Upper lobe of left lung (tissue), 6 donors: ENCODE data around the gene MST1R. TPM values are rescaled to one million over a fixed set of nuclear protein-coding genes. Genes with fewer than 3 reads are reported as not detected.
A peak's percentile ranks its signal among the peaks of the same experiment; 100 is the strongest.

Source experiments
- ATAC-seq, 2 donors: fragments of 200-7000 bp; cut with Tn5 transposase; one replicate each; pipeline ENCODE4 v1.9.1; 2022; ENCODE audit warnings: mild to moderate bottlenecking in 2 of 2, moderate library complexity in 2 of 2; ENCODE audit not compliant: low FRiP score in 2 of 2
- DNase-seq, 2 donors: peaks; one replicate each; pipeline ENCODE4 v3.0.0-alpha.2; 2019 to 2020
- H3K27ac ChIP-seq, 4 donors: fragments of 200-600 bp; sonication (generic); one replicate each; pipeline ENCODE4 v1.5.1; 2016 to 2019
- H3K27me3 ChIP-seq, 4 donors: fragments of 200-600 bp; sonication (generic); one replicate each; pipeline ENCODE4 v1.5.1; 2017 to 2019
- H3K36me3 ChIP-seq, 4 donors: fragments of 200-600 bp; sonication (generic); one replicate each; pipeline ENCODE4 v1.5.1; 2016 to 2019
- H3K4me1 ChIP-seq, 4 donors: fragments of 200-600 bp; sonication (generic); one replicate each; pipeline ENCODE4 v1.5.1; 2018 to 2019
- H3K4me3 ChIP-seq, 4 donors: fragments of 200-600 bp; sonication (generic); one replicate each; pipeline ENCODE4 v1.5.1; 2017 to 2019; ENCODE audit warnings: mild to moderate bottlenecking in 2 of 4, moderate library complexity in 1 of 4
- H3K9me3 ChIP-seq, 4 donors: fragments of 200-600 bp; sonication (generic); one replicate each; pipeline ENCODE4 v1.5.1; 2018 to 2019
- EP300 ChIP-seq, 4 donors: sonication (generic); formaldehyde crosslinking; IDR thresholded peaks; one replicate each; pipeline ENCODE4 v1.5.1; 2017; ENCODE audit warnings: antibody characterized with exemption in 4 of 4, control low read depth in 2 of 4
- POLR2A ChIP-seq, 4 donors: fragments of 450-650 bp; IDR thresholded peaks; one replicate each; pipeline ENCODE4 v1.5.1; 2016 to 2017; ENCODE audit warnings: antibody characterized with exemption in 4 of 4, mild to moderate bottlenecking in 2 of 4
- POLR2AphosphoS5 ChIP-seq, 2 donors: sonication (generic); formaldehyde crosslinking; IDR thresholded peaks; one replicate each; pipeline ENCODE4 v1.5.1; 2017; ENCODE audit warnings: antibody characterized with exemption in 2 of 2
- WGBS, 2 donors: methylation state at CpG; one replicate each; pipeline ENCODE4 v1.1.5; 2017 to 2018; 5-methylcytosine and 5-hydroxymethylcytosine counted together
- total RNA-seq, 6 donors: library from RNA; depleted of rRNA in 4 of 6; stranded (reverse); fragments of >200 nt in 4 of 6; gene quantifications; one replicate each; pipeline versions ENCODE4 v1.1.0 to v1.2.1, GENCODE V29; 2016 to 2021
- TF ChIP-seq, protein P1 (sequence below), 6 experiments: fragments of 450-650 bp in 4 of 6; fragments of 200-600 bp in 2 of 6; sonication (generic) in 2 of 6; IDR thresholded peaks; one replicate each; pipeline ENCODE4 v1.5.1; 2016 to 2019; ENCODE audit warnings: antibody characterized with exemption in 6 of 6
- donor health status: DM: no; HTN: no; CAD: no; lungs with moderate emphysema.
- donor health status: DM: no; HTN: yes; CAD: no; lungs with severe emphysema.

MST1R gene
- total RNA-seq, 6 donors from 2014 or later = 24.5 to 97.4 (median 36.4) TPM

DNA sequence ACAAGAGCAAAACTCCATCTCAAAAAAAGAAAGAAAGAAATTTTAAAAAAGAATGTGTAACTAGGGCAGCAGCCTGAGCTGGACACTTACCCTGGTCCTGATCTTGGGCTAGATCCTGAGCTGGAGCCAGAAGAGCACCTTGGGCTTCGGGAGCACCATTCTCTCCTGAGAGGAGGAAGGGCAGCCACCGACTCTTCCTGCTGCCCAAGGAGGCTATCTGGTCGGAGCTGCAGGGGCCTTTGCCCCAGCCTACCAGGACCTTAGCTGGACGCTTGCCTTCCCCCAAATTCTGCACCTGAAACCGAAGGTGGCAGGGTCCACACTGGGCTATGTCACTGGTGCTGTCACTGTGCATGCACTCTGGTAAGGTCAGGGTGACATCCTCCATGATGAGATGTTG lies 27.1 kb downstream of the MST1R start:
- H3K36me3 ChIP-seq = no peaks in the 10 kb centered on the region
- DNase-seq (no peak), ATAC-seq (no peak)
- no peak overlapping the region for H3K27ac ChIP-seq
- no peaks in the 10 kb centered on the region for H3K4me1 ChIP-seq
- H3K9me3 ChIP-seq = no peaks in the 10 kb centered on the region
- WGBS, 2 donors = 81 to 90% methylated on average over 2 to 5 of the region's 5 CpGs
- H3K27me3 ChIP-seq = no peaks in the 10 kb centered on the region
- H3K4me3 ChIP-seq = no peak overlapping the region
- no peak for TF ChIP-seq POLR2AphosphoS5 (IDR thresholded peaks at IDR 0.05)
- TF ChIP-seq, protein P1, sequence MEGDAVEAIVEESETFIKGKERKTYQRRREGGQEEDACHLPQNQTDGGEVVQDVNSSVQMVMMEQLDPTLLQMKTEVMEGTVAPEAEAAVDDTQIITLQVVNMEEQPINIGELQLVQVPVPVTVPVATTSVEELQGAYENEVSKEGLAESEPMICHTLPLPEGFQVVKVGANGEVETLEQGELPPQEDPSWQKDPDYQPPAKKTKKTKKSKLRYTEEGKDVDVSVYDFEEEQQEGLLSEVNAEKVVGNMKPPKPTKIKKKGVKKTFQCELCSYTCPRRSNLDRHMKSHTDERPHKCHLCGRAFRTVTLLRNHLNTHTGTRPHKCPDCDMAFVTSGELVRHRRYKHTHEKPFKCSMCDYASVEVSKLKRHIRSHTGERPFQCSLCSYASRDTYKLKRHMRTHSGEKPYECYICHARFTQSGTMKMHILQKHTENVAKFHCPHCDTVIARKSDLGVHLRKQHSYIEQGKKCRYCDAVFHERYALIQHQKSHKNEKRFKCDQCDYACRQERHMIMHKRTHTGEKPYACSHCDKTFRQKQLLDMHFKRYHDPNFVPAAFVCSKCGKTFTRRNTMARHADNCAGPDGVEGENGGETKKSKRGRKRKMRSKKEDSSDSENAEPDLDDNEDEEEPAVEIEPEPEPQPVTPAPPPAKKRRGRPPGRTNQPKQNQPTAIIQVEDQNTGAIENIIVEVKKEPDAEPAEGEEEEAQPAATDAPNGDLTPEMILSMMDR (IDR thresholded peaks at IDR 0.05) = no peak
- TF ChIP-seq EP300 (IDR thresholded peaks at IDR 0.05) = no peak
- no peak for TF ChIP-seq POLR2A (IDR thresholded peaks at IDR 0.05)

DNA sequence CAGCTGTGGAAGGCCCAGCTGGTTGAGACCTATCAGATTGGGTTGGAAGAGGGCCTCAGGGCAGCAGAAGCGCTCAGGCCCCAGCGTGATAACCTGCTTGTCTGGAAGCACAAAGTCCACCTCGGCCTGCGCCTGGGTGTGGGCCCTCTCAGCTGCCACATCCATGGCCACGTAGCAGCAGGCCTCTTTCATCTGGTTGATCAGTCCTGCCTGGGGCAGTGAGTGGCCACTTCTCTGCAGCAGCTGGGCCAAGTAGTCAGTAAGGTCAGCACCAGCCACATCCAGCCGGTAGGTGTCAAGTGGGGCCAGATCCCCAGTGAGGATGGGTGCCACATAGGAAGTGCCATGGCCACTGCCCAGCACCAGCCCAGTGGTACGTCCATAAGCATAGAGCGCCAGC lies 30.1 kb downstream of the MST1R start:
- Histone ChIP-seq H3K27ac (no peak overlapping the region), H3K36me3 (no peaks in the 10 kb centered on the region), H3K4me1 (peaks cover 10 to 12% (median 12%) of the 10 kb centered on the region in 4 donors), H3K4me3 (no peak overlapping the region), H3K9me3 (no peaks in the 10 kb centered on the region), H3K27me3 (peaks cover 2 to 16% (median 10%) of the 10 kb centered on the region in 4 donors)
- TF ChIP-seq POLR2AphosphoS5 (IDR thresholded peaks at IDR 0.05) = no peak
- TF ChIP-seq POLR2A (IDR thresholded peaks at IDR 0.05) = no peak
- TF ChIP-seq EP300 (IDR thresholded peaks at IDR 0.05) = no peak
- TF ChIP-seq, protein P1 (IDR thresholded peaks at IDR 0.05) = no peak
- peak in 1 of 2 donors; percentile 51 for DNase-seq
- ATAC-seq = no peak
- WGBS, 2 donors = 95 to 100% methylated on average over 2 to 8 of the region's 8 CpGs

DNA sequence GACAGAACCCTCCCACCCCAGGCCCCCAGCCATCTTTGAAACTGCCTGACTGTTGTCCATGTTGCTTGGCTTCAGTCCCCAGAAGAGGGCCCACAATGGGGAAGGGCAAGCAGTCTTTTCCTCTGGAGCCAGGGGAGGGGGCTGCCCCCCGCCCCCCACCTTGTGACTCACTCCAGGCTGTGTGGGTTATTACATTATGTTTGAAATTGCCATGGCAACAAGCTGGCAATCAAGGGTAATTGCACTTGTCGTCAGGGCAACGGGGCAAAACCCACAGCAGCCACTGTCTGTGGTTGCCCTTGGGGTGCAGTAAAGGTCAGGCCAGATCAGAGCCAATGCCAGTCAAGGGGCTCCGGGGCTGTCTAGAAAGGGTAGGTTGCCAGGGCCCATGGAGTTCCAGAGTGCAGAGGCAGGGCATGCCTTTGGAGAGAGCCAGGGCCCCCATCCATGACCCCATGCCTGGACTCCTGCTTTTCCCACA lies 30.8 kb downstream of the MST1R start:
- Histone ChIP-seq H3K27me3 (peaks cover 2 to 21% (median 11%) of the 10 kb centered on the region in 4 donors), H3K36me3 (no peaks in the 10 kb centered on the region), H3K4me3 (no peak overlapping the region), H3K27ac (no peak overlapping the region), H3K4me1 (peaks cover 10 to 12% (median 12%) of the 10 kb centered on the region in 4 donors), H3K9me3 (no peaks in the 10 kb centered on the region)
- WGBS, 2 donors = 45 to 70% methylated on average over 2 to 4 of the region's 4 CpGs
- no peak for DNase-seq
- TF ChIP-seq POLR2A (IDR thresholded peaks at IDR 0.05) = no peak
- no peak for TF ChIP-seq POLR2AphosphoS5 (IDR thresholded peaks at IDR 0.05)
- TF ChIP-seq, protein P1 (IDR thresholded peaks at IDR 0.05) = no peak
- TF ChIP-seq EP300 (IDR thresholded peaks at IDR 0.05) = no peak
- no peak for ATAC-seq

DNA sequence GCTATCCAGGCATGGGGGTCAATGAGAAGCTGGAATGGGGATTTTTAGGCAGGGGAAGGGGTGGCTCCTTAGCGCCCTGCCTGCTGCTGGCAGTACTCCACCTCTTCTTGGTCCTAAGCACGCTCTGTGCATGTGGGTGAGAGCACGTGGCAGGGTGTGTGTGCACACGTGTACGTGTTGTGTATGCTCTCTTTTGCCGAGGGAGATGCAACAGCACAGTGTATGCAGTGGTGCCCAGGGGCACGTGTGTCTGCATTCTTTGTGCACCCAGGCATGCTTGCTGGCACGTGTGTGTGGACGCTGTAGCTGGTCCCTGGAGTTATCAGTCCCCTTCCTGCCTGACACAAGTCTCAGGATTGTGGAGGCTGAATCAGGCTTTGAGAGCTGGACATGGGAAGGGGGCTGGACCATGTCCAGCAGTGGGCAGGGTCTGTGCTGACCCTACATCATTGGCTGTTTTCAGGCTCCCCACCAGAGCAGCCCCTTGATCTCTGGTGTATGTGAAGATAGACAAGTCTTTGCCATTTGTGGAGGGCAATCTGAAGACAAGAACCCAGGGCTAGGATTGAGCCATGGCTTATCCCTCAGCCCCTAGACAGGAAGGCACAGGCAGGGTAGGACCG lies 32.0 kb downstream of the MST1R start:
- no peak for DNase-seq

More for the DNA sequence above, 32.0 kb downstream of the MST1R start:
- H3K4me1 ChIP-seq = peaks cover 10 to 12% (median 12%) of the 10 kb centered on the region in 4 donors
- no peak overlapping the region for H3K27ac ChIP-seq
- peaks cover 2 to 21% (median 13%) of the 10 kb centered on the region in 4 donors for H3K27me3 ChIP-seq
- no peaks in the 10 kb centered on the region for H3K36me3 ChIP-seq
- TF ChIP-seq EP300 (IDR thresholded peaks at IDR 0.05) (no peak), POLR2A (IDR thresholded peaks at IDR 0.05) (no peak), POLR2AphosphoS5 (IDR thresholded peaks at IDR 0.05) (no peak)
- TF ChIP-seq, protein P1 (IDR thresholded peaks at IDR 0.05) = no peak
- no peak for ATAC-seq
- no peak overlapping the region for H3K4me3 ChIP-seq
- no peaks in the 10 kb centered on the region for H3K9me3 ChIP-seq
- 69 to 77% methylated on average over 10 of the region's 10 CpGs for WGBS, 2 donors
